Stimulated activated CD4-positive, alpha-beta T cell treated with anti-CD3 and anti-CD28 coated beads, Interleukin-15, amount 100 ng/mL, for 1 hour (primary cell): ENCODE results near the gene PCED1B.
"Not testable (repeated sequence)": the region's sequence is repeated elsewhere in the genome, so short reads cannot be mapped to it uniquely, and the experiment has no call there.

Experiments
- DNase-seq, 2 donors: peaks; one replicate each; pipeline ENCODE4 v3.0.0-alpha.2; 2020; ENCODE audit warnings: low read depth in 1 of 2, low spot score in 1 of 2

Gene PCED1B

GRCh38 chr12:47079468-47079980 is at the start of gene PCED1B, which contains the start of gene AMIGO2:
PCED1B (plus strand) TSS chr12:47079621; CDS start chr12:47235064, 155,443 bp downstream.
AMIGO2 (minus strand) TSS chr12:47079959; CDS start chr12:47079002, 957 bp downstream.
- DNase-seq = peak; percentile 29 to 56

GRCh38 chr12:47029903-47030302 is 49.5 kb upstream of the PCED1B start:
- no peak for DNase-seq

- DNase-seq = no peak
These were observed 46.8 kb upstream of the PCED1B start for GRCh38 chr12:47032644-47033043.

- DNase-seq = no peak
These were observed 46.3 kb upstream of the PCED1B start for GRCh38 chr12:47033081-47033480.

- no peak for DNase-seq
These were observed 45.4 kb upstream of the PCED1B start for GRCh38 chr12:47033789-47034555.

GRCh38 chr12:47034661-47035060 is 44.8 kb upstream of the PCED1B start:
- DNase-seq = no peak

GRCh38 chr12:47035484-47035883 is 43.9 kb upstream of the PCED1B start:
- no peak for DNase-seq

- no peak for DNase-seq
These were observed 41.1 kb upstream of the PCED1B start for GRCh38 chr12:47038270-47038748.

GRCh38 chr12:47039079-47039478 is 40.3 kb upstream of the PCED1B start:
- no peak for DNase-seq

GRCh38 chr12:47039756-47040155 is 39.7 kb upstream of the PCED1B start:
- no peak for DNase-seq

- no peak for DNase-seq
These were observed 38.1 kb upstream of the PCED1B start for GRCh38 chr12:47041327-47041726.

- DNase-seq = no peak
These were observed 30.9 kb upstream of the PCED1B start for GRCh38 chr12:47048541-47048940.

GRCh38 chr12:47051291-47051690 is 28.1 kb upstream of the PCED1B start:
- DNase-seq = not testable (repeated sequence)

GRCh38 chr12:47052274-47052673 is 27.1 kb upstream of the PCED1B start:
- DNase-seq = no peak

GRCh38 chr12:47053961-47054360 is 25.5 kb upstream of the PCED1B start:
- DNase-seq = no peak

- DNase-seq = no peak
These were observed 24.8 kb upstream of the PCED1B start for GRCh38 chr12:47054659-47055058.

- DNase-seq = not testable (repeated sequence)
These were observed 23.6 kb upstream of the PCED1B start for GRCh38 chr12:47055856-47056255.

- not testable (repeated sequence) for DNase-seq
These were observed 22.5 kb upstream of the PCED1B start for GRCh38 chr12:47056944-47057343.

- DNase-seq = not testable (repeated sequence)
These were observed 20.8 kb upstream of the PCED1B start for GRCh38 chr12:47058640-47059039.

- no peak for DNase-seq
These were observed 13.9 kb upstream of the PCED1B start for GRCh38 chr12:47065546-47065945.

GRCh38 chr12:47066278-47067025 is 13.0 kb upstream of the PCED1B start:
- no peak for DNase-seq

GRCh38 chr12:47067176-47067575 is 12.2 kb upstream of the PCED1B start:
- no peak for DNase-seq
